Liver (tissue), 9 donors: ENCODE results near the gene BAMBI. TPM values are rescaled to one million over a fixed set of nuclear protein-coding genes. Genes with fewer than 3 reads are reported as not detected.

Source experiments
- DNase-seq: peaks from one replicate; pipeline ENCODE4 v3.0.0-alpha.2; 2017; ENCODE audit warnings: low spot score
- H3K27ac ChIP-seq, 2 donors: one replicate each; pipeline ENCODE4 v1.7.0; 2013; ENCODE audit warnings: inconsistent platforms in 2 of 2, low read length in 2 of 2, control low read depth in 1 of 2, low read depth in 1 of 2, mild to moderate bottlenecking in 1 of 2
- H3K27me3 ChIP-seq, 4 donors: one replicate each; pipeline versions ENCODE4 v1.6.1 to v1.7.0; 2013; ENCODE audit warnings: low read length in 3 of 4, inconsistent platforms in 1 of 4, mild to moderate bottlenecking in 1 of 4, moderate library complexity in 1 of 4; ENCODE audit not compliant: control insufficient read depth in 4 of 4, insufficient read depth in 4 of 4
- H3K36me3 ChIP-seq, 4 donors: one replicate each; pipeline versions ENCODE4 v1.6.1 to v1.7.0; 2013; ENCODE audit warnings: low read length in 3 of 4, mild to moderate bottlenecking in 3 of 4, low read depth in 1 of 4, moderate library complexity in 1 of 4; ENCODE audit not compliant: control insufficient read depth in 4 of 4, insufficient read depth in 3 of 4
- H3K4me1 ChIP-seq, 4 donors: one replicate each; pipeline versions ENCODE4 v1.6.1 to v1.7.0; 2013; ENCODE audit warnings: low read length in 3 of 4, mild to moderate bottlenecking in 3 of 4, moderate library complexity in 1 of 4; ENCODE audit not compliant: control insufficient read depth in 4 of 4, insufficient read depth in 4 of 4
- H3K4me3 ChIP-seq, 3 donors: one replicate each; pipeline versions ENCODE4 v1.6.1 to v1.7.0; 2013; ENCODE audit warnings: low read length in 3 of 3, control low read depth in 1 of 3, low read depth in 1 of 3, mild to moderate bottlenecking in 1 of 3
- H3K9ac ChIP-seq, 2 donors: one replicate each; pipeline ENCODE4 v1.7.0; 2013; ENCODE audit warnings: low read length in 2 of 2, mild to moderate bottlenecking in 2 of 2, moderate library complexity in 2 of 2, control low read depth in 1 of 2, low read depth in 1 of 2
- H3K9me3 ChIP-seq, 4 donors: one replicate each; pipeline versions ENCODE4 v1.6.1 to v1.7.0; 2013; ENCODE audit warnings: low read length in 3 of 4; ENCODE audit not compliant: control insufficient read depth in 4 of 4
- FOXA1 ChIP-seq: IDR thresholded peaks from 2 replicates; pipeline ENCODE4 v1.6.1; 2016; ENCODE audit warnings: antibody characterized with exemption
- FOXA2 ChIP-seq: IDR thresholded peaks from 2 replicates; pipeline ENCODE4 v1.6.1; 2016; ENCODE audit warnings: antibody characterized with exemption
- GABPA ChIP-seq, 2 donors: IDR thresholded peaks in 1 of 2; conservative IDR thresholded peaks in 1 of 2; 2 replicates each; pipeline ENCODE4 v1.6.1; 2016; ENCODE audit warnings: antibody characterized with exemption in 2 of 2, mild to moderate bottlenecking in 1 of 2, moderate library complexity in 1 of 2
- HNF4A ChIP-seq, 2 donors: conservative IDR thresholded peaks; 2 replicates each; pipeline ENCODE4 v1.6.1; 2016; ENCODE audit warnings: antibody characterized with exemption in 2 of 2, mild to moderate bottlenecking in 2 of 2
- HNF4G ChIP-seq: IDR thresholded peaks from 2 replicates; pipeline ENCODE4 v1.6.1; 2016; ENCODE audit warnings: antibody characterized with exemption
- JUND ChIP-seq, 2 donors: IDR thresholded peaks; 2 replicates each; pipeline ENCODE4 v1.6.1; 2016; ENCODE audit warnings: antibody characterized with exemption in 2 of 2
- RAD21 ChIP-seq, 2 donors: IDR thresholded peaks; 2 replicates each; pipeline ENCODE4 v1.6.1; 2016; ENCODE audit warnings: antibody characterized with exemption in 2 of 2, mild to moderate bottlenecking in 2 of 2
- RXRA ChIP-seq, 2 donors: IDR thresholded peaks; 2 replicates each; pipeline ENCODE4 v1.6.1; 2017 to 2018; ENCODE audit warnings: antibody characterized with exemption in 2 of 2, mild to moderate bottlenecking in 1 of 2
- SP1 ChIP-seq: IDR thresholded peaks from 2 replicates; pipeline ENCODE4 v1.6.1; 2018; ENCODE audit warnings: antibody characterized with exemption, mild to moderate bottlenecking
- TAF1 ChIP-seq: conservative IDR thresholded peaks from 2 replicates; pipeline ENCODE4 v1.6.1; 2016; ENCODE audit warnings: antibody characterized with exemption, mild to moderate bottlenecking
- YY1 ChIP-seq: IDR thresholded peaks from 2 replicates; pipeline ENCODE4 v1.6.1; 2016; ENCODE audit warnings: antibody characterized with exemption, mild to moderate bottlenecking
- WGBS: extraction: QIAGEN DNeasy Blood & Tissue Kit; methylation state at CpG from one replicate; pipeline ENCODE4 v1.1.7; 2013; 5-methylcytosine and 5-hydroxymethylcytosine counted together
- polyA plus RNA-seq, 2 donors: library from polyadenylated mRNA; stranded (reverse) in 1 of 2; unstranded in 1 of 2; fragments of 200-250 nt in 1 of 2; fragments of >200 nt in 1 of 2; fragmentation: Nextera tagmentation in 1 of 2; extraction: Ambion mirVana in 1 of 2; gene quantifications; one replicate each; pipeline versions ENCODE4 v1.2.1 to v1.2.3, GENCODE V29; 2013 to 2015
- total RNA-seq, 2 donors: library from RNA; depleted of rRNA; stranded (reverse); fragments of >200 nt; gene quantifications; one replicate each; pipeline ENCODE4 v1.2.3, GENCODE V29; 2014
- TF ChIP-seq, protein P1 (sequence below): IDR thresholded peaks from 2 replicates; pipeline ENCODE4 v1.6.1; 2016; ENCODE audit warnings: antibody characterized with exemption
- TF ChIP-seq, protein P2 (sequence below): IDR thresholded peaks from 2 replicates; pipeline ENCODE4 v1.6.1; 2016; ENCODE audit warnings: antibody characterized with exemption, mild to moderate bottlenecking
- TF ChIP-seq, protein P3 (sequence below): IDR thresholded peaks from 2 replicates; pipeline ENCODE4 v1.6.1; 2016; ENCODE audit warnings: antibody characterized with exemption
- TF ChIP-seq, protein P4 (sequence below): IDR thresholded peaks from 2 replicates; pipeline ENCODE4 v1.6.1; 2016; ENCODE audit warnings: antibody characterized with exemption
- donor health status: healthy.
- donor health status: healthy.
- donor health status: healthy.
- donor health status: healthy.
- donor health status: healthy.

Gene BAMBI
- total and polyA plus RNA-seq, 4 donors = 4.6 to 10.6 (median 5.1) TPM

DNA sequence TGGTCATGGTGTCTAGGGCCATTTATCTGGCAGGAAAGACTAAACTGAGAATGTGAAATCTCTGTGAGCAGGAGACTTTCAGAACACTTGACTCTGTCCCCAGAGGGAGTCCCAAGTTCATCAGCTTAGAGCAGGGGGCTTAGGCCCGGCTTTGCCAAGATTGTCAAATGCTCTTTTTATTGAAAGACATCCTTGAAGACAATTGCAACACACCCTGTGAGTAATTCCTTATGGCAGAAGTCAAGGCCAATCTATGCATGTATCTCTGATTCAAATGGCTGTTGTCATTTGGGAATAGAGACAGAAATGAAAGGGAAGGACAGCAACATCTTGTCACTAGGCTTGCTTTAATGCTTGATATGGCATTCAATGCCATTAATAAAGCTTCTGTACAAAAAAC lies 33.7 kb downstream of the BAMBI start:
- no peaks in the 10 kb centered on the region for H3K27me3 ChIP-seq
- H3K36me3 ChIP-seq = no peaks in the 10 kb centered on the region
- H3K4me3 ChIP-seq = no peak overlapping the region
- no peak for DNase-seq
- no peak for TF ChIP-seq SP1
- TF ChIP-seq, protein P1, sequence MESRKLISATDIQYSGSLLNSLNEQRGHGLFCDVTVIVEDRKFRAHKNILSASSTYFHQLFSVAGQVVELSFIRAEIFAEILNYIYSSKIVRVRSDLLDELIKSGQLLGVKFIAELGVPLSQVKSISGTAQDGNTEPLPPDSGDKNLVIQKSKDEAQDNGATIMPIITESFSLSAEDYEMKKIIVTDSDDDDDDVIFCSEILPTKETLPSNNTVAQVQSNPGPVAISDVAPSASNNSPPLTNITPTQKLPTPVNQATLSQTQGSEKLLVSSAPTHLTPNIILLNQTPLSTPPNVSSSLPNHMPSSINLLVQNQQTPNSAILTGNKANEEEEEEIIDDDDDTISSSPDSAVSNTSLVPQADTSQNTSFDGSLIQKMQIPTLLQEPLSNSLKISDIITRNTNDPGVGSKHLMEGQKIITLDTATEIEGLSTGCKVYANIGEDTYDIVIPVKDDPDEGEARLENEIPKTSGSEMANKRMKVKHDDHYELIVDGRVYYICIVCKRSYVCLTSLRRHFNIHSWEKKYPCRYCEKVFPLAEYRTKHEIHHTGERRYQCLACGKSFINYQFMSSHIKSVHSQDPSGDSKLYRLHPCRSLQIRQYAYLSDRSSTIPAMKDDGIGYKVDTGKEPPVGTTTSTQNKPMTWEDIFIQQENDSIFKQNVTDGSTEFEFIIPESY = no peak
- no peak for TF ChIP-seq RXRA (IDR thresholded peaks at IDR 0.05)
- TF ChIP-seq RAD21 (IDR thresholded peaks at IDR 0.05) = no peak
- no peak for TF ChIP-seq FOXA2
- TF ChIP-seq, protein P2, sequence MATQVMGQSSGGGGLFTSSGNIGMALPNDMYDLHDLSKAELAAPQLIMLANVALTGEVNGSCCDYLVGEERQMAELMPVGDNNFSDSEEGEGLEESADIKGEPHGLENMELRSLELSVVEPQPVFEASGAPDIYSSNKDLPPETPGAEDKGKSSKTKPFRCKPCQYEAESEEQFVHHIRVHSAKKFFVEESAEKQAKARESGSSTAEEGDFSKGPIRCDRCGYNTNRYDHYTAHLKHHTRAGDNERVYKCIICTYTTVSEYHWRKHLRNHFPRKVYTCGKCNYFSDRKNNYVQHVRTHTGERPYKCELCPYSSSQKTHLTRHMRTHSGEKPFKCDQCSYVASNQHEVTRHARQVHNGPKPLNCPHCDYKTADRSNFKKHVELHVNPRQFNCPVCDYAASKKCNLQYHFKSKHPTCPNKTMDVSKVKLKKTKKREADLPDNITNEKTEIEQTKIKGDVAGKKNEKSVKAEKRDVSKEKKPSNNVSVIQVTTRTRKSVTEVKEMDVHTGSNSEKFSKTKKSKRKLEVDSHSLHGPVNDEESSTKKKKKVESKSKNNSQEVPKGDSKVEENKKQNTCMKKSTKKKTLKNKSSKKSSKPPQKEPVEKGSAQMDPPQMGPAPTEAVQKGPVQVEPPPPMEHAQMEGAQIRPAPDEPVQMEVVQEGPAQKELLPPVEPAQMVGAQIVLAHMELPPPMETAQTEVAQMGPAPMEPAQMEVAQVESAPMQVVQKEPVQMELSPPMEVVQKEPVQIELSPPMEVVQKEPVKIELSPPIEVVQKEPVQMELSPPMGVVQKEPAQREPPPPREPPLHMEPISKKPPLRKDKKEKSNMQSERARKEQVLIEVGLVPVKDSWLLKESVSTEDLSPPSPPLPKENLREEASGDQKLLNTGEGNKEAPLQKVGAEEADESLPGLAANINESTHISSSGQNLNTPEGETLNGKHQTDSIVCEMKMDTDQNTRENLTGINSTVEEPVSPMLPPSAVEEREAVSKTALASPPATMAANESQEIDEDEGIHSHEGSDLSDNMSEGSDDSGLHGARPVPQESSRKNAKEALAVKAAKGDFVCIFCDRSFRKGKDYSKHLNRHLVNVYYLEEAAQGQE = no peak
- H3K4me1 ChIP-seq = no peaks in the 10 kb centered on the region
- H3K9me3 ChIP-seq = no peaks in the 10 kb centered on the region
- H3K9ac ChIP-seq = no peak overlapping the region
- no peak overlapping the region for H3K27ac ChIP-seq
- 88% methylated on average over 1 of the region's 1 CpG for WGBS

DNA sequence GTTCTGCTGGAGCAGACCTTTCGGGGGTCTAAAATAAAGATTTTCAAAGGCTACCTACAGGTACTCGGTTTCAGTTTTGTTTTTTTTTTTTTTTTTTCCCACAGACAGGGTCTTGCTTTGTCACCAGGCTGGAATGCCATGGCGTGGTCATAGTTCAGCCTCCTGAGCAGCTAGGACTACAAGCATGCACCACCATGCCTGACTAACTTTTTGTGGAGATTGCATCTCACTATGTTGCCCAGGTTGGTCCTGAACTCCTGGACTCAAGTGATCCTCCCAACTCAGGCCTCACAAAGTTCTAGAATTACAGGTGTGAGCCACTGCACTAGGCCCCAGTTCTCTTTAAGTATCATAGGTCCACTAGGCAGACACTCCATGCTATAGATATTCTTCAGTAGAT lies 34.5 kb downstream of the BAMBI start:
- no peak overlapping the region for H3K9ac ChIP-seq
- H3K4me1 ChIP-seq = no peaks in the 10 kb centered on the region
- DNase-seq = no peak
- 94% methylated on average over 3 of the region's 3 CpGs for WGBS
- H3K36me3 ChIP-seq = no peaks in the 10 kb centered on the region
- no peak overlapping the region for H3K27ac ChIP-seq
- H3K4me3 ChIP-seq = no peak overlapping the region
- H3K9me3 ChIP-seq = no peaks in the 10 kb centered on the region
- TF ChIP-seq JUND (IDR thresholded peaks at IDR 0.05) (no peak), TAF1 (no peak), GABPA (IDR thresholded peaks at IDR 0.05 in 1 of 2, conservative IDR thresholded peaks at IDR 0.05 in 1 of 2) (no peak), FOXA1 (no peak), HNF4G (no peak), HNF4A (conservative IDR thresholded peaks at IDR 0.05) (no peak), YY1 (no peak), SP1 (no peak), FOXA2 (no peak), RXRA (IDR thresholded peaks at IDR 0.05) (no peak)
- TF ChIP-seq, protein P3, sequence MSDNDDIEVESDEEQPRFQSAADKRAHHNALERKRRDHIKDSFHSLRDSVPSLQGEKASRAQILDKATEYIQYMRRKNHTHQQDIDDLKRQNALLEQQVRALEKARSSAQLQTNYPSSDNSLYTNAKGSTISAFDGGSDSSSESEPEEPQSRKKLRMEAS = no peak
- TF ChIP-seq, protein P2 = no peak
- TF ChIP-seq, protein P4, sequence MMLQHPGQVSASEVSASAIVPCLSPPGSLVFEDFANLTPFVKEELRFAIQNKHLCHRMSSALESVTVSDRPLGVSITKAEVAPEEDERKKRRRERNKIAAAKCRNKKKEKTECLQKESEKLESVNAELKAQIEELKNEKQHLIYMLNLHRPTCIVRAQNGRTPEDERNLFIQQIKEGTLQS = no peak
- H3K27me3 ChIP-seq = no peaks in the 10 kb centered on the region
